Vagina (tissue), 2 donors: ENCODE data around the gene RBM23.
"Not testable (repeated sequence)": the region's sequence is repeated elsewhere in the genome, so short reads cannot be mapped to it uniquely, and the experiment has no call there.

Experiments
- POLR2A ChIP-seq, 2 donors: fragments of 450-650 bp; IDR thresholded peaks; one replicate each; pipeline ENCODE4 v1.6.1; 2017; ENCODE audit warnings: antibody characterized with exemption in 2 of 2, mild to moderate bottlenecking in 2 of 2, moderate library complexity in 2 of 2
- TF ChIP-seq, protein P1 (sequence below), 3 experiments: fragments of 450-650 bp in 2 of 3; fragments of 200-600 bp in 1 of 3; sonication (generic) in 1 of 3; IDR thresholded peaks; one replicate each; pipeline ENCODE4 v1.5.1; 2017 to 2019; ENCODE audit warnings: antibody characterized with exemption in 3 of 3, mild to moderate bottlenecking in 2 of 3, moderate library complexity in 2 of 3

- TF ChIP-seq, protein P1, sequence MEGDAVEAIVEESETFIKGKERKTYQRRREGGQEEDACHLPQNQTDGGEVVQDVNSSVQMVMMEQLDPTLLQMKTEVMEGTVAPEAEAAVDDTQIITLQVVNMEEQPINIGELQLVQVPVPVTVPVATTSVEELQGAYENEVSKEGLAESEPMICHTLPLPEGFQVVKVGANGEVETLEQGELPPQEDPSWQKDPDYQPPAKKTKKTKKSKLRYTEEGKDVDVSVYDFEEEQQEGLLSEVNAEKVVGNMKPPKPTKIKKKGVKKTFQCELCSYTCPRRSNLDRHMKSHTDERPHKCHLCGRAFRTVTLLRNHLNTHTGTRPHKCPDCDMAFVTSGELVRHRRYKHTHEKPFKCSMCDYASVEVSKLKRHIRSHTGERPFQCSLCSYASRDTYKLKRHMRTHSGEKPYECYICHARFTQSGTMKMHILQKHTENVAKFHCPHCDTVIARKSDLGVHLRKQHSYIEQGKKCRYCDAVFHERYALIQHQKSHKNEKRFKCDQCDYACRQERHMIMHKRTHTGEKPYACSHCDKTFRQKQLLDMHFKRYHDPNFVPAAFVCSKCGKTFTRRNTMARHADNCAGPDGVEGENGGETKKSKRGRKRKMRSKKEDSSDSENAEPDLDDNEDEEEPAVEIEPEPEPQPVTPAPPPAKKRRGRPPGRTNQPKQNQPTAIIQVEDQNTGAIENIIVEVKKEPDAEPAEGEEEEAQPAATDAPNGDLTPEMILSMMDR (IDR thresholded peaks at IDR 0.05), result not testable (repeated sequence)
- not testable (repeated sequence) for TF ChIP-seq POLR2A (IDR thresholded peaks at IDR 0.05)
Measured at GRCh38 chr14:22854296-22854695, 64.7 kb downstream of the RBM23 start.
